Spleen (tissue), 7 donors: ENCODE data around the gene YPEL4.

Source experiments
- CTCF ChIP-seq, 11 experiments: fragments of 200-600 bp in 7 of 11; fragments of 450-650 bp in 4 of 11; sonication (generic) in 4 of 11; IDR thresholded peaks in 8 of 11; conservative IDR thresholded peaks in 3 of 11; 1 replicate in 7 of 11; 2 replicates in 4 of 11; pipeline versions ENCODE4 v1.4.0 to v1.8.0; 2016 to 2021; ENCODE audit warnings: antibody characterized with exemption in 11 of 11, inconsistent platforms in 4 of 11, mild to moderate bottlenecking in 1 of 11
- POLR2A ChIP-seq, 3 donors: fragments of 450-650 bp; IDR thresholded peaks; one replicate each; pipeline ENCODE4 v1.5.1; 2017; ENCODE audit warnings: antibody characterized with exemption in 3 of 3, mild to moderate bottlenecking in 1 of 3
- donor health status: DM: no; HTN: no; CAD: no; lungs with moderate emphysema.
- donor health status: DM: no; HTN: no; CAD: no.
- donor health status: DM: no; HTN: no; CAD: no.

GRCh38 chr11:57634311-57634710 lies 15.4 kb downstream of the YPEL4 start:
- TF ChIP-seq POLR2A (IDR thresholded peaks at IDR 0.05) (no peak), CTCF (IDR thresholded peaks at IDR 0.05 in 8 of 11, conservative IDR thresholded peaks at IDR 0.05 in 3 of 11) (no peak)
